ENCODE results near the gene PDSS1.

The PDSS1 gene

GRCh38 chr10:26738301-26738911, 40.9 kb downstream of the PDSS1 start:
- no peak overlapping the region for H3K4me3 ChIP-seq (ENCODE audit: low read depth, low read length)
- TF ChIP-seq CTCF (conservative IDR thresholded peaks at IDR 0.05; ENCODE audit: low read depth, low read length) = no peak

GRCh38 chr10:26739071-26739631, 41.6 kb downstream of the PDSS1 start:
- no peak for DNase-seq (ENCODE audit: low read depth)
- no peak for TF ChIP-seq CTCF (conservative IDR thresholded peaks at IDR 0.05; ENCODE audit: low read depth, low read length)
- H3K4me3 ChIP-seq (ENCODE audit: low read depth, low read length) = no peak overlapping the region

More at GRCh38 chr10:26738301-26738911, 40.9 kb downstream of the PDSS1 start:
- DNase-seq (ENCODE audit: low read depth) = no peak

GRCh38 chr10:26741368-26741767, 43.9 kb downstream of the PDSS1 start:
- TF ChIP-seq CTCF (conservative IDR thresholded peaks at IDR 0.05; ENCODE audit: low read depth, low read length) = no peak

GRCh38 chr10:26743091-26743490, 45.6 kb downstream of the PDSS1 start:
- no peak overlapping the region for H3K4me3 ChIP-seq (ENCODE audit: low read depth, low read length)
- no peak for DNase-seq (ENCODE audit: low read depth)
- no peak for TF ChIP-seq CTCF (conservative IDR thresholded peaks at IDR 0.05; ENCODE audit: low read depth, low read length)

More at GRCh38 chr10:26741368-26741767, 43.9 kb downstream of the PDSS1 start:
- no peak for DNase-seq (ENCODE audit: low read depth)
- no peak overlapping the region for H3K4me3 ChIP-seq (ENCODE audit: low read depth, low read length)

GRCh38 chr10:26743841-26744240, 46.3 kb downstream of the PDSS1 start:
- TF ChIP-seq CTCF (conservative IDR thresholded peaks at IDR 0.05; ENCODE audit: low read depth, low read length) = no peak
- no peak for DNase-seq (ENCODE audit: low read depth)
- no peak overlapping the region for H3K4me3 ChIP-seq (ENCODE audit: low read depth, low read length)

- no peak for DNase-seq (ENCODE audit: low read depth)
- H3K4me3 ChIP-seq (ENCODE audit: low read depth, low read length) = no peak overlapping the region
- TF ChIP-seq CTCF (conservative IDR thresholded peaks at IDR 0.05; ENCODE audit: low read depth, low read length) = no peak
Observed at GRCh38 chr10:26746061-26746460, 48.6 kb downstream of the PDSS1 start.

GRCh38 chr10:26755443-26755903, 58.0 kb downstream of the PDSS1 start:
- no peak for TF ChIP-seq CTCF (conservative IDR thresholded peaks at IDR 0.05; ENCODE audit: low read depth, low read length)
- DNase-seq (ENCODE audit: low read depth) = peak; percentile 62
- H3K4me3 ChIP-seq (ENCODE audit: low read depth, low read length) = no peak overlapping the region
